UCSD-AML1 (cell line): ENCODE measurements around the gene LGR6.
"Not testable (repeated sequence)": the region's sequence is repeated elsewhere in the genome, so short reads cannot be mapped to it uniquely, and the experiment has no call there.

Experiments
- DNase-seq: peaks from one replicate; lab custom pipeline; 2025; ENCODE audit not compliant: unreplicated experiment; lab: John Stamatoyannopoulos, UW

The LGR6 gene

DNA sequence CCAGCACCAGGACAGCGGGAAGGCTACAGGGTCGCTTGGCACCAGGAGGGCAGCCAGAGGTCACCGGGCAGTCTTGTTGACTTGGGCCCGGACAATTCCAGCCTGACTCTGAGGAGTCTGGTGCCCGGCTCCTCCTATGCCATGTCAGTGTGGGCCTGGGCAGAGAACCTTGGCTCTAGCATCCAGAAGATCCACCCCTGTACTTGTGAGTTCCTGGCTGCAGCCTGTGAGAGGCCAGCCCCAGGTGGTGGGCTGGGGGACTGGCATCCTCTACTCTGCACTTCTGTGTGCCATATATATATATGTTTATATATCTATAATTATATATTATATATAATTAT is 21.6 kb upstream of the LGR6 start:
- no peak for DNase-seq

DNA sequence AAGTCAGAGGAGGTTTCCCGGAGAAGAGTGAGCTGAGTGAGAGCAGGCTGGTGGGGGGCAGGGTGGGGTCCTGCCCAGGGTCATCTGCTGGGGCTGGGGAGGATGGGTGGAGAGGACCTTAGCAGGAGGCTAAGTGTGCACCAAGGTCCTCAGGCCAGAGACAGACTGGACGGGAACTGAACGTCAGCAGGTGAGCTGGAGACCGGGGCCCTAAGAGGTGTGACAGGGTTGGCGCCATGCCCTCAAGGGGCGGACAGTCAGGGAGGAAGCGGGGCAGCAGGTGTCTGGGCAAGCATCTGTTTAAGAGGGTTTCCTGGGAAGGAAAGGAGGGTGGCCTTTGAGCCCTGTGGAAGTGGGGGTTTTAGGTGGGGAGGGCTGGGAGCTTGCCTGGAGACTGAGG is 19.6 kb upstream of the LGR6 start:
- no peak for DNase-seq

DNA sequence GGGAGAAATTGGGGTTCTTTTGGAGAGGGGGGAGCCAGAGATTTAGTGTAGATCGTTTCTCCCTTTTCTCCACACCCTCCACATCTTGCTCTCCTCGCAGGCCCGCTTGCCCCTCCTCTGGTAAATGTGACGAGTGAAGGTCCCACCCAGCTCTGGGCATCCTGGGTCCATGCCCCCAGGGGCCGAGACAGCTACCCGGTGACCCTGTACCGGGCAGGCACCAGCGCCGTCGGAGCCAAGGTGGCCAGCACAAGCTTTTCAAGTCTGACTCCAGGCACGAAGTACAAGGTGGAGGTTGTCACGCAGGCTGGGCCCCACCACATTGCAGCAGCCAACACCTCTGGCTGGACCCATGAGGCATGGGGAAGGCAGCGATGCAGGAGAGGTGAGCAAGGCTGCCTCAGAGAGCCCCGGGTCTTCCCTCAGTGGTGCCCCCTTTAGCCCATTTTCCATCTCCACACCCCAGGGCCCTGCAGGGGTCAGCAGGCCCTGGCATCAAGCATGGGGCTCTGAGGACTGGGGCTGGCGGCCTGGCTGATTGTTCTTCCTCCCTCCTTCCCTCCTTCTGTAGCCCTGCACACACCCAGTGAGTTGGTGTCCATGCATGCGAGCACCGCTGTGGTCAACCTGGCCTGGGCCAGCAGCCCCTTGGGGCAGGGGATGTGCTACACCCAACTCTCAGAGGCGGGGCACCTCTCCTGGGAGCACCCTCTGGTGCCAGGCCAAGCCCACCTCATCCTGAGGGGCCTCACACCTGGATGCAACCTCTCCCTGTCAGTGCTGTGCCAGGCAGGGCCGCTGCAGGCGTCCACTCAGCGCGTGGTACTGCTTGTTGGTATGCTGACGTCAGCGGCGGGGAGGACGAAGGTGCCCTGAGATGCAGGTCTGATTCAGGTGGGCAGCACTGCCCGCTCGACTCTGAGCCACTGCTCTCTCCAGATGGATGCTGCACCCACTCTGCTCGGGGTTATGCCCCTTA is 16.4 kb upstream of the LGR6 start:
- DNase-seq = no peak

DNA sequence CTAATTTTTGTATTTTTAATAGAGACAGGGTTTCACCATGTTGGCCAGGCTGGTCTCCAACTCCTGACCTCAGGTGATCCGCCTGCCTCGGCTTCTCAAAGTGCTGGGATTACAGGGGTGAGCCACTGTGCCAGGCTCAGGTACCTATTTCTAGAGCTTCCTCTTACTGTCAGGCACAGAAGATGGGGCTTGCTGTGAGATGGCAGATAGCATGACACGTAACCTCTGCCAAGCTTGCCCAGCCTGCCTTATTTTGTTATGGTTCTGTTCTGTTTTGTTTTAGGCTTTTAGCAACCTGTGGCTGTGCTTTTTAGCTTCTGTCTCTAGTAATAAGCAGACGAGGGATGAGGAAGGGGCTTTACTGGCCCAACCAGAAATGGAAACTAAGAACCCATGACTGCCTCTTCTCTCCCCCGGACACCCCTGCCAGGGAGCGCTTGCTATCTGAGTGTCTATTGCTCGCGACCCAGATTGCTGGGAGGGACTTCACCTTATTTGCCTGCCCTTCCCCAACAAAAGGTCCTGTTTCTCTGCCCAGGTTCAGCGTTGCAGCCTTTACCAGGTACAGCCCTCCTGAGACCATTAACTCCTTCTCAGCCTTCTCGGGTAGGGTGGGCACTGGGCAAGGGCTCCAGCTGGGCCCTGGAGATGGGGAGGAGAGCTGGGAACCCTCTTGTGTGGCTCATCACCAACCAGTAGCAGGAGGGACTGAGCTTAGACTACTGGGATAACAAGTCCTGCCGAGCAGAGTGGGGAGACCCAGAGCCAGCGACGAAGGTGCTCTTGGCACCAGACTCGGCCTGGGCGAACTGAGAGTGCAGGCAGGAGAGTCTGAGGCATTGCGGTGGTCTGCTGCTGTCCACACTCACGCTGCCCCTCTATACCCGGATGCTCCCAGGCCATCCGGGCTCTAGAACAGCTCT is 13.5 kb upstream of the LGR6 start:
- no peak for DNase-seq

DNA sequence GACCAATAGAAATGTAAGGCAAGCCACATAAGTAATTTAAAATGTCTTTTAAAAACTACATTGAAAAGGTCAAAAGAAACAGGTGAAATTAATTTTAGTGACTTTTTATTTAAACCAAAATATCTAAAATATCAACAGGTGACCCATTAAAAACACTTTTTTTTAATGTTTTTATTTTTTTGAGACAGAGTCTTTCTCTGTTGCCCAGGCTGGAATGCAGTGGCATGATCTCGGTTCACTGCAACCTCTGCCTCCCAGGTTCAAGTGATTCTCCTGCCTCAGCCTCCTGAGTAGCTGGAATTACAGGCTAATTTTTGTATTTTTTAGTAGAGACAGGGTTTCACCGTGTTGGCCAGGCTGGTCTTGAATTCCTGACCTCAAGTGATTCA is 12.9 kb upstream of the LGR6 start:
- not testable (repeated sequence) for DNase-seq

DNA sequence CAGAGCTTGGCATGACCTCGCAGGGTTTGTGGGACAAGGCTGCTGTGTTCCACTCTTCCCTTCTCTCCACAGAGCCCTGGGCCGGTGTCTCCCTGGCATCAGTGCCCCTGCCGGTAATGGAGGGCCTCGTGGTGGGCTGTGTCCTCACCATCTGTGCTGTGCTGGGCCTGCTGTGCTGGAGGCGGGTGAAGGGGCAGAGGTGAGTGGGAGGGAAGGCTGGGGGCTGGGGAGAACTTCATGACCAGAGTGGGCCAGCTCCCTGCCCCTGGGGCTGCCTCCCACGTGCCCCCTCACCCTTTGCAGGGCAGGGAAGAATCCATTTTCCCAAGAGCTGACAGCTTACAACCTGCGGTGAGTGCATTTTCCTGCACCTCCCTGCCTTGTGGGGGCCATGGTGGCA is 12.0 kb upstream of the LGR6 start:
- DNase-seq = no peak

DNA sequence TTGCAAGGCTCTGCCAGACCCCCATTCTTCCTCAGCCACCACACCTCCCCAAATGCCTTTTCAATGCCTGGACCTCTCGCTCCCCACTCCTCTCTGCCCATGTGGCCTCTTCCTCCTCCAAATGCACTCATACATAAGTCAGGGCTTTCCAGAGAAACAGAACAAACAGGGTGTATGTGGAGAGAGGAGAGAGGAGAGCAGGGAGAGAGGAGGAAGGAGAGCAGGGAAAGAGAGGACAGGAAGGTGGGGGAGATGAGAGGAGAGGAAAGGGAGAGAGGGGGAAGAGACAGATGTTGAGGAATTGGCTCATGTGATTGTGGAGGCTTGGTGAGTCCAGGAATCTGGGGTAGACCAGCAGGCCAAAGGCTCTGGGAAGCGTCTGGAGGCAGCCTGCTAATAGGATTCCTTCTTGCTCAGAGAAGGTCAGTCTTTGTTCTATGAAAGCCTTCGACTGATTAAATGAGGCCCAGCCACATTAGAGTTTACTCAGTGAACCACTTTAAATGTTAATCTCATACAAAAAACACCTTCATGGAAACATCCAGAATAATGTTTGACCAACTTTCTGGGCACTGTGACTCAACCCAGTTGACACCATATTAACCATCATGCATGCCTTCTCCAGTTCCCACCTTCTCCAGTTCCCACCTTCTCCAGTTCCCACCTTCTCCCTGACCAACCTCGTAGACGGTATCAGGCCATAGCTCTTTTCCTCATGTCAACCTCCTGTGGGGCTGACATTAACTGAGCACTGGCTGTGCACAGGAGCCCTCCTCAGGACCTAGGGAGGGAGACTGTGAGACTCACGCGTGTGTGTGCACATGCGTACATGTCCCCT is 11.3 kb upstream of the LGR6 start:
- no peak for DNase-seq

DNA sequence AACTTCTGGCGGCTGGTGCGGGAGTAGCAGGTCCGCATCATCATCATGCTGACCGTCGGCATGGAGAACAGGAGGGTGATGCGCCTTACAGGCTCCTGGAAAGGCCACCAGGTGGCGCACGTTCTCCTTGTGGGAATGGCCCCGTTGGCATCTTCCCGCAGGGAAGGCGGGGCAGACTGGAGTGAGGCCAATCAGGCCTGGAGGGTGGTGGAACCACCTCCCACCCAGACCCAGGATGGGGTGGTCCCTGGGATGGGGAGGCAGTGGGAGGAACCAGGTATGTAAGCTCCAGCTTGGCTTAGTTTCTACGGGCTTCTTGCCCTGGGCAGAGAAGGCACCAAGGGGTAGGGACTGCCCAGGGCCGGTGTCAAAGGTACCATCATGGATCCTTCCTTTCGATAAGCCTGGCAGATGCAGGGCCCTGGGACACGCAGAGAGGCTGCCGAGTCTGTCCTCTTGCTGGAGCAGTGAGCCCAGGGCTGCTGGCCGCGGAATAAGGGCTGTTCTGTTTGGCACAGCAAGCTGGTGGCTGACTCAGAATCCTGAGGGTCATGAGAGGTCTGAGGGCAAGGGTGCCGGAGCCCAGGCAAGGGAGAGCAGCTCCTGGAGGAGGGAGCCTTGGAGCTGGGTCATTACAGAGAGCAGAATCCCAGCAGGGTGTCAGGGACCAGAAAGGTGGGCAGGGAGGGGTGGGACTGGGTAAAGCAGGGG is 8.7 kb upstream of the LGR6 start:
- DNase-seq = peak; percentile 88

DNA sequence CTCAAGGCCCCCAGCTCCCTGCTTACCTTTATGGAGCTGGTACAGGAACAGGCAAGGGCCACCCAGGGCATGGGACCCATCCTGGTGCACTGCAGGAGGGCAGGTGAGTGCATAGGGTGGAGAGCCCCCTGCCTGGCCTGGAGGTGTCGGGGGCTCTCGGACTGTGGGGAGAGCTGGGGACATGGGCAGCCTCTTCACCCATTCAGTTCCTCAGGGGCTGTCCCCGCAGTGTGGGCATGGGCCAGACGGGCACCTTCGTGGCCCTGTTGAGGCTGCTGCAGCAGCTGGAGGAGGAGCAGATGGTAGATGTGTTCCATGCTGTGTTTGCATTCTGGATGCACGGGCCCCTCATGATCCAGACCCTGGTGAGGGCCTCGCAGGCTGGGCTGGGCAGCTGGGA is 7.3 kb upstream of the LGR6 start:
- no peak for DNase-seq

DNA sequence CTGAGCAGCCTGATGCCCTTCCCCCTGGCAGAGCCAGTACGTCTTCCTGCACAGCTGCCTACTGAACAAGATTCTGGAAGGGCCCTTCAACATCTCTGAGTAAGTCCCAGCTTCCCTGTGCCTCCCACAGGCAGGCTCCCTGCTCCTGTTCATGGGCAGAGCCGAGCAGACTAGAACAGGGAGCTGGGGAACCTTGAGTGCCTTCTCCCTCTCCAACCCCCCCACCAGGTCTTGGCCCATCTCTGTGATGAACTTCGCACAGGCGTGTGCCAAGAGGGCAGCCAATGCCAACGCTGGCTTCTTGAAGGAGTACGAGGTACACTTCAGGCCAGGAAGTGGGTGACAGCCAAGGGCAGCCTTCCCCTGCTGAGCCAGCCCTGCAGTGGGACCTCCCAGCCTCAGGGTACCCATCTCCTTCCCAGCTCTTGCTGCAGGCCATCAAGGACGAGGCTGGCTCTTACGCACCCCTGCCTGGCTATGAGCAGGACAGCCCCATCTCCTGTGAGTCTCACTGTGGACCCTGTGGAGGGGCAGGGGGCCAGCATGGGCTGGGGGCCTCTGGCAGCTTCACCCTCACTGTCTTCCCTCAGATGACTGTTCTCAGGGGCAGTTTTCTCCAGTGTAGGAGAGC is 6.4 kb upstream of the LGR6 start:
- DNase-seq = no peak

DNA sequence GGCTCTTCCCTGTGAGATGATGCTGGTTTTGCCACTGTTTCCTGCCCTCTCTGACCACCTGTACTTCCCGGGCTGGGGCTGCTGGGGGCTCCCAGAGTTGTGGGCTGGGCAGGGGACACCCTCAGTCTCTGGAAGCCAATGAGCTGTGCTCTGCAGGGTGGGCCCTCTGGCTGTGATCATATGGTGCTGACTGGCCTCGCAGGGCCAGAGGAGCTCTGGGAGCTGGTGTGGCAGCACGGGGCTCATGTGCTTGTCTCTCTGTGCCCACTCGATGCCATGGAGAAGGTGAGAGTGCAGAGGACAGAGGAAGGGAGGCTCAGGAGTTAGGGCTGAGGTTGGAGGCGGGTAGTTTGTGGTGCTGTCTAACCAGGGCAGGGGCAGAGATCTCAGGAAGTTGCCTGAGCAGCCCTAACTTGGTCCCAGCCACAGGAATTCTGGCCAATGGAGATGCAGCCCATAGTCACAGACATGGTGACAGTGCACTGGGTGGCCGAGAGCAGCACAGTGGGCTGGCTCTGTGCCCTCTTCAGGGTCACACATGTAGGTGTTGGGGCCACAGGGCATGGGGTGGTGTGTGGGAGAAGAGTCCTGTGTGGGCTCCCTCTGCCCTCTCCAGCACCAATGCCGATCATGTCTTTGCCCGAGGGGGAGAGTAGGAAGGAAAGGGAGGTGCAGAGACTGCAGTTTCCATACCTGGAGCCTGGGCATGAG is 5.7 kb upstream of the LGR6 start:
- no peak for DNase-seq

DNA sequence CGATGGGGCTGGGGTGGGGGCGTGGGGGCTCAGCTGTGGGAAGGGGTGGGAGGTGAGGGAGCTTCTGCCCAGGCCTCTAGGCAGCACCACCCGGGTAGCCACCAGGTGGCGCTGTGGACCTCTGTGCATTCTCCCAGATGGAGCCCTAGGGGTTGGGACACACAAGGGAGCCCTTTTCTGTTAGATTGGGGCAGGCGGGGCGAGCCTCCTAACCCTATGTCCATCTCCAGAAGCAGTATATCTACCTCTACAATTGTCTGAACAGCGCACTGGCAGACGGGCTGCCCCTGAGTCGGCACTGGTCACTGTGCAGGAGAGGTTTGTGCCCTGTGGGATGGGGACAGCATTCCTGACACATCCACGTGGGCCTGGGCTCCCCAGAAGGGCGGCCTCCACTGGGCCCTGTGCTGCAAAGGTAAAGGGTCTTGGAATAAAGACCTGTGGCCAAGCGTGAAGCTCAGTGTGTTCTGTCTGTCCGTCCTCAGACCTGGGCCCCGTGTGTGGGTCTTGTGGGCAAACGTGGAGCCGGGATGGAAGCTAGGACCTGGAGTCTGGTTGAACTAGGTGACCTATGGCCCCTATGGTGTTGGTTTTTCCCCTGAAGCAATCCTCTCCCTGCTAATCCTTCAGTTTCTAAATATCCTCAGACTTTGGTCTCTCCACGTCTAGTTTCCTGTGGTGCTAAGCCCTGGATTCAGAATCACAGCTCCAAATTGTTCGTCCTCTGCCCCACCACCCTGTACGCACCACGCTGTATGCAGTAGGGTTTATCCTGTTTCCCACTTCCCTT is 4.4 kb upstream of the LGR6 start:
- DNase-seq = peak; percentile 81

DNA sequence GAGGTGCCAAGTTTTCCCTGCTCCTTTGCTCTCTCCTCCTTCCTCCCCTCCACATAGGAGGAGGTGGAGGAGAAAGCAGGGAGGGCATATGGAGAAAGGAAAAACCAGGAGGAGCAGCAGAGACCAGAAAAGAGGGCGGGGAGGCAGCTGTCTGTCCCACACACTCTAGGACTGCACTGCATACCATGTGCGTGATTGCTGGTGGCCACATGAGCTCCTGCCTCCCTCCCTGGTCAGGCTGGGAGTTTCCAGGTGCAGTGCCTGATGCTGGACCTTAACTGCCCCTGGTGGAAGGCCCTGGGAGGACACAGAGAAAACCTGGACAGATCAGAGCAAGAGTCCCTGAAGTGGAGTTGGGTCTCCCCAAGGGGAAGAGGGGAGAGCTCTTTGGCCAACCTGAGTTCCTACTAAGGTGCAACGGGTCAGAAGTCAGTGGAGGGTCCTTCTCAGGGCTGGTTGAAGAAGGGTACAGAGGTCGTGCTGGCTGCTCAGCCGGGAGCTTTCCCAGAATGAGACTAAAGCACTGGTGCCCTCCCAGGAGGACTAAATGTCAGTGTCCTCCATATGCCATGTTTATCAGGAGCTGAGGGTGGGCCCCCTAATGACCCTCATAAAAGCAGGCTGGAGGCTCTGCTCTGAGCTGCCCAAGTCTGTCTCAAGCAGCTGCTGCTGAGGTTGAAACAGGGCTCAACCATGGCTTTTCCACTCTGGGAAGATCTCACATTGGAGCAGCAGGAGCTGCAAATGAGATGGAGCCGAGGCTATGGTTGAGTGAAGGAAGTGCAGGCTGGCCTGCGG is 3.5 kb upstream of the LGR6 start:
- DNase-seq = no peak

DNA sequence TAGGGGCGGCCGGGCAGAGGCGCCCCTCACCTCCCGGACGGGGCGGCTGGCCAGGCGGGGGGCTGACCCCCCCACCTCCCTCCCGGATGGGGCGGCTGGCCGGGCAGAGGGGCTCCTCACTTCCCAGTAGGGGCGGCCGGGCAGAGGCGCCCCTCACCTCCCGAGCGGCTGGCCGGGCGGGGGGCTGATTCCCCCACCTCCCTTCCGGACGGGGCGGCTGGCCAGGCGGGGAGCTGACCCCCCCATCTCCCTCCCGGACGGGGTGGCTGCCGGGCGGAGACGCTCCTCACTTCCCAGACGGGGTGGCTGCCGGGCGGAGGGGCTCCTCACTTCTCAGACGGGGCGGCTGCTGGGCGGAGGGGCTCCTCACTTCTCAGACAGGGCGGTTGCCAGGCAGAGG is 2.2 kb upstream of the LGR6 start:
- DNase-seq = not testable (repeated sequence)

DNA sequence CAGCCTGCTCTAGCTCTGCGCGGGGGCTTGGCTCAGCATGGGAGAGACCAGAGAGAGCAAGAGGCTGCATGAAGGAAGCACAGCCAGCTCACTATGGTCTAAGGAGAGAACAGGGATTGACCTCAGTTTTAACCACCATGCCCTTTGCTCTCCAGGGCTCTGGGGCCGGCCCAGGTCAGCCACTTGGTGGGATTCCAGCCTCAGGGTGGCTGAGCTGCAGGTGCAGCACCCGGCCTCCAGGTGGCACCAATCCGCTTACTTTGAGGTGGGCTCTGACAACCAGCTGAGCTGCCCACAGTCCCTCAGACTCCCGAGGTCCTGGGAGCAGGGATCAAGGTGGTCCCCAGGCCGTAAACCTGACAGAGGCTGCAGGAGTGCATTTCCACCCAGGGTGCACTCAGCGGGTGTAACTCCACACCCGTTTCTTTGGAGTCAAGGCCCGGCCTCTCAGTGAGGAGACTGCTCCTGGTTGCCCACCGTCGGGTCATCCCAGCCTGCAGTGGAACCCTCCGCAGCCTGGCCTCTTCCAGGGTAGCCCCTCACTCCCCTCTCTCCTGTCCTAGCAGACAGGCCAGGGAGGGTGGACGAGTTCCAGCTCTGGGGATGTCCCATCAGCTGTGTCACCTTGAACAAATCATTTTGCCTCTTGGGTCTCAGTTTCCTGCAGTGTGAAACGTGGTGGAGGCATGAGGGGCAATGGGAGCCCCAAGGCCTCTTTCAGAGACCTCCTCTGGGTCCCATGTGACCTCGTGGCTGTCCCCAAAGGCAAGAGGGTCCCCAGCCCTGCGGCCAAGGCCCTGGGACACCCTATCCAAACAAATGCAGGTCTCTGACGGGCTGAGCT is 607 bp upstream of the LGR6 start:
- peak; percentile 65 for DNase-seq

DNA sequence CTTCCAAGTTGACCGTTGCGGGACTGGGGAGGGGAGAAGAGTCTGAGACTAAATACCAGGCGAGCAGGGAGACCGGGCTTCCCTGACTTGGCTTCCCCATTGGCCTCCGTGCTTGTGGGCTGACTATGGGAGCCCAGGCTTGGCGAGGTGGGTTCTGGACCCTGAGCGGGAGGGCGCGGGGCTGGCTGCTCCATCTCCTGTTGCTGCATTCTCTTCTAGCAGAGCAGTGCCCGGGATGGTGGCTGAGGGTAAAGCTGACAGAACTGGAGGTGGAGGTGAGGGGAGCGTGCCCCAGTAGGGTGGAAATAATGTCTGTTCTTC is 689 bp downstream of the LGR6 start:
- DNase-seq = no peak
